ENCODE results near the gene DDHD1.

- no peak for TF ChIP-seq EZH2phosphoT487 (conservative IDR thresholded peaks at IDR 0.05; ENCODE audit: low read length)
- TF ChIP-seq CTCF (IDR thresholded peaks at IDR 0.05; ENCODE audit: insufficient read depth, low read length, poor library complexity, severe bottlenecking) = no peak
Measured at GRCh38 chr14:53022593-53022992, 130.5 kb downstream of the DDHD1 start.
